GM10847 (cell line): Measurements from ENCODE around the gene SASH1.

Experiments used
- POLR2A ChIP-seq: IDR thresholded peaks from 2 replicates; pipeline ENCODE4 v1.6.1; 2011; ENCODE audit not compliant: insufficient read length; ENCODE audit errors: extremely low read depth

Gene SASH1

DNA sequence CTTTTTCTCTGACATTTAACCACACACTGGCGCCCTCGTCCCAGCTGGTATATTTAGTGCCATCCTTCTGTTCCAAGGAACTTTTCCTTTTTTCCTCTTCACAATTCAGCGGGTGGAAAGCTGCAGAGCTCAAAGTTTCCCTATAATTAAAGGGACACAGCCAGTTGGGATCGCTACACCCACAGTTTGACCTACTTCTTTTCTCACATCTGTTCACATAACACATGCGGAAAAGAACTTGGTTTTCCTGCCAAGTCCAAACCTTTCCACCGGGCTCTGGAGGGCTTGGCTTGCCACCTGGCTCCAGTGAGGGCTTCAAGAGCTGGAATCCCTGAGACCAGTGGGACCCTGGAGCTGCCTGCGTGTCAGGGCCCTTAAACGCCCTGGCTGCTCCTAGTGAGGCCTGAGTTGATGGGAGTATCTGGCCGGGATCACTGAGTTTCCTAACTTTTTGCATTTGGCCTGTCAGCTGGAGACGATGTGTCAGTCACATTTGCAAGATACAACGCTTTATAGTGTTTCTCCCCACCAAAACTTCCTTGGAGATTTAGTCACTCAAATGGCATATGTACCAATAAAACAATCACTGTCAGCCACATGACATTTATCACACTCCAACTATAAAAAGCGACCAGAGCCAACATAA, 176.0 kb downstream of the SASH1 start:
- no peak for TF ChIP-seq POLR2A

DNA sequence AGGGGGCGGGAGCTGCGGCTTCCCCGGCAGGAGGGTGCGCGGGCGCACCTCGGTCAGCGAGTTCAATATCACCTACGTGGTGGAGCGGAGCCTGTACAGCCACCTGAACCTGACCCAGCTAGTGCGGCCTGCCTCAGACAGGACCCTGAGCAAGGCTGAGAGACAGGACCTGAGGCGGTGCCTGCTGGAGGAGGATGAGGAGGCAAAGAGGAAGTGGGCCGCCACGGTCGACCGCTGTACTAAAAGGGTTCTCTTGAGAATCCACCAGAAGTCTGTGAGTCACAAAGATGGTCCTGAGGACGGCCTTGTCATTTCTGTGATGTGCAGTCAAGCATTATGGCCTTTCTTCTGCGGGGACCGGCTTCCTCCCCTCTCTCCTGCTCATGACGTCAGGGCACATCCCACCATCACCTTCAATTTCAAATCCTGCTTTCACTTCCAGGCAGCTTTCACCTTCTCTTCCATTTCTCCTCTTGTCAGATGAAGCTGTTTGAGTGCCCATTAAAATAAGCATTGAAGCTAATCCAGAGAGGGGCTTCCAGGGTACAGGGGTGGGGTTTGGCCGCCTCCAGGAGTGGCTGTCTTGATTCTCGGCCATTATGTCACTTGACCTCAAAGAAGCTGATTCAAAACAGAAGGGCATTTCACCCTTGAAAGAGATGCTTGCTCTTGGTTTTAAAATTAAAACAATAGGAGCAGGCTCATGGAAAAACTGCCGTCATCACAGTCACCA, 177.6 kb downstream of the SASH1 start:
- no peak for TF ChIP-seq POLR2A

DNA sequence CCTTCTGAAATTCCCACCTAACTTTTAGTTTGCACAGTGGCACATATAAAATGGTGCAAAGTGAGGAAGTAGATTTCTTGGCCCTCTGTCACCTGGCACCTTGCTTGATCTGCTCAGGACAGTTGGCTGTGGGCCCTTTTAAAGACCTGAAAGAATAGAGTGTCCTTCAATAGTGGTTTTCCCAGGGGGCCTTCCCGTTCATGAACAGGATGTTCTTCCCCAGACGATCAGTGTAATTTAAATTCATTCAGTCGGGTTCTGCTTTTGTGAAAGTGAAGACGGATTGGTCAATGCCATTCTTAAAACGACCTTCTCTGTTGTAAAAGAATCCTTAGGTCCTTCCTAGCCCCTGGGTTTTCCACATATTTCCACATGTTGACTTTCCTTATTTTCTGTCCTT, 178.5 kb downstream of the SASH1 start:
- no peak for TF ChIP-seq POLR2A

DNA sequence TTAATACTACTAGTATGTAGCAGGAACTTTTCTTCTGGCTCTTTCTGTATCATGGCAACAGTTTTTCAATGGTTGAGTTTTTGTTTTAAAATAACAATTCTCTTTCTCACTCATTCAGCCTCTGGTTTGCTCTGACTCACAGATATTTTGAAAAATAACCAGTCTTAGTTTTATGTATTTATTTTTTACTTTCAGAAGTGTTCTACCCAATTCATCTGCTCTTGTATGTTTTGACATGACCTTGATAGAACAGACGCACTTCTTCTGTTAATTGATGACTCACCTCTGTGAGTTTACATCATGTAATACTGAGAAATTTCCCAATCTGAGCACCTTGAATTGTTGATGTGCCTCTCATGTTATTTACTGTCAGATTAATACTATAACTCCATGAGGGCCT, 178.9 kb downstream of the SASH1 start:
- TF ChIP-seq POLR2A: no peak

DNA sequence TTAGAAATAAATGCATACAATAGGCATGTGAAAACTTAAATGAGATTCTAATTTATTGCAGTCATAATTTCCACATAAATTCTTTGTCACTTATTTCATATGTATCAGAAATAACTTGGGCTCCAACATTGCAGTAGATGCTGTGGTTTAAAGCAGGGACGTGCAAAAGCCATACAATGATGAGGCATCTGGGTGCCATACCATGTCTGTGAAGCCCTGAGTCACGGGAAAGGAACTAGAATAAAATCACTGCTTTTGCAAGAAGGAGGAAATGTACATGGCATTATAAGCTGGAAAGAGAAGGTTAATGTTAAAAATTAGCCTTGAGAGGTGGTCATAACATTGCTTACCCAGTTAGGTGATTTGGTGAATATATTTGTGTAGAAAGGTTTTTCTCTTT, 180.4 kb downstream of the SASH1 start:
- TF ChIP-seq POLR2A: no peak

DNA sequence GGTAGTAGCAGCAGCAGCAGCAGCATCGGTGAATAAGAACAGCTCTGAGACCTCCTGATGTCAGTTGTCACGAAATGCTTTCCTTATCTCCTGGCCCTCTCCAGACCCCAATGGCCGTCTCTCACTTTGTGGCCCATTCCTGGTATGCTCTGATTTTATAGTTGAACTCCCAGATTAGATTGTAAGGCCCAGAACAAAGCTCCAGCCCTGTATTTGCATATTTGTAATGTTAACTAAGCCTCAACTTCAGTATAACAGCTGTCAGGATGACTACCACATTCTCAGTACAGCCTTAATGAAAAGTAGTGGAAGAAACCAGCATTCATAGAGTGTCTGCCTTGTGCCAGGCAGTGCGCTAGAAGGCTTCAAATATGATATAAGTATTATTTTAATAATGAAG, 180.9 kb downstream of the SASH1 start:
- TF ChIP-seq POLR2A: no peak

DNA sequence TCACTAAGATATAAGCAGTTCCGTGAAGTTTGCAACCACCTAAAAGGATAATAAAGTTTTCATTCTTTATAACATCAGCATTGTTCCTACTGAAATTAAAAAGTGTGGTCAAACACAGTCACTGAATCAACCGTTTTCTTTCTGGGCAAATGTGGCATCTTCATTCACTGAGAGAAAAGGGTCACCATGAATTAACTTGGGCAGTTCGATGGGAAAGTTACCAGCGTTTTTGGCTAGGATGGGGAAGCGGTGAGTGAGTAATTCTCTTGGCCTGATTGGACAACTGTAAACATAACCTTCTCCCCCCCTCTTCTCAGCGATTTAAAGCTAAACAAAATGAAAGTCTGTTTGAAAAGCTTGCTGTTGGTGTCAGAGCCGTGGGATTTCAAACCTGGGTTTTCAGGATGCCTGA, 181.8 kb downstream of the SASH1 start:
- TF ChIP-seq POLR2A: no peak

DNA sequence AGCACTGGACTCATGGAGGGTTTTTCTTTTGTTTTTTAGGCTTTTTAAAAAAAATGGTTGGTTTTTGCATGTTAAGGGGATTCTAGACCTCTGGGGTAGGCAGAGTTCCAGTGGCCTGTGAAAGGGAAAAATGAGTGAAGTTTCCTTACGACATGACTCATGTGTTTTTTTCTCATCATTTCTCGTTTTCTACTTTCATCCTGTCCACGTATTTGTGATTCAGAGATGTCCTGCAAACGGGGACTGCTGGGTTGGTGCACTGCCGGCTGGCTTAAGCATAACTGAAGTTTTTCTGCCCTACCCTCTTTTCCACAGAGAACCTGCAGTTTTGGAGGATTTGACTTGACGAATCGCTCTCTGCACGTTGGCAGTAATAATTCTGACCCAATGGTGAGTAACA, 182.3 kb downstream of the SASH1 start:
- TF ChIP-seq POLR2A: no peak

DNA sequence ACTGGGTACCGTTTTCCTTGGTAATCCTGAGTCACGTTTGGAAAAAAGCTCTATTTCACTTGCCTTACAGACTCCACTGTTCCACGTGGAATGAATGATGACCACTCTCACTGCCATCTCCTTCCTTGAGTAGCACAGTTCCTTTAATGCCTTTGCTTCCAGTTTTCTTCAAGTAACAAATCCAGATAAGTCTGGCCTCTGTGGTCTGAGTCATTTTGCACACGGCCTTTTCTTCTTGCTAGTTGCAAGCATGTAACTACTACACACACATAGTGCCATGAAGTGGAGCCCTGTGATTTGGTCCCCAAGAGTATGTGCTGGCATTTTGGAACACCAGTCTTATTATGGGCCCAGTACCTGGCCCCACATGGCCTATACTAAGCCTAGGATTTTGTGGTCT, 182.8 kb downstream of the SASH1 start:
- no peak for TF ChIP-seq POLR2A

DNA sequence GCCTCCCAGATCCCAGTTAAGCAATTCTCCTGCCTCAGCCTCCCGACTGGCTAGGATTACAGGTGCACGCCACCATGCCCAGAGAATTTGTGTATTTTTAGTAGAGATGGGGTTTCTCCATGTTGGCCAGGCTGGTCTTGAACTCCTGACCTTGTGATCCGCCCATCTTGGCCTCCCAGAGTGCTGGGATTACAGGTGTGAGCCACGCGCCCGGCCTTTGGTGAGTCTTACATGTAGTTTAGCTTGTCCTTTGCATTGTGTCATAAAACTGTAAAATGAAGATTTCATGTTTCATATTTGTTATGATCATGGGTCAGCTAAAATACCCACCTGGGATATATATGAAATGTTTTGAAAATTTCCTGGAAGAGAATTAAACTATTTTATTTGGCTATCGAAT, 183.5 kb downstream of the SASH1 start:
- no peak for TF ChIP-seq POLR2A

DNA sequence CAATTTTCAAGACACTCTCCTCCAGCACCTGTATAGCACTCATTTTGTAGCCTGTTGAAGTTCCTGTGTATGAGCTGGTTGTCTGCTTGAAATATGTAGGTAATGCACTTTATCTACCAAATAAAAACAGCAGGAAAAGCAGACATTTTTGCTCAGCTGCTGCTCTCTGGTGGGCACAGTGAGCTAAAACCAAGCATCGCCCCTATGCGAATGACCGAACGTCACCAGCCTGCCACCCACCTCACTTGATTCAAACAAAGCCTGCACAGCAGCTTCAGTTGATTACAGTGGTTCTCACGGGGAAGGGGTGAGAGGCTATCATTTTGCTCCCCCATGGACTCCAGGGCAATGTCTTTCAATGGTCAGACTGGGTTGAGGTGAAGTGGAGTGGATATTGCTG, 185.7 kb downstream of the SASH1 start:
- TF ChIP-seq POLR2A: no peak

DNA sequence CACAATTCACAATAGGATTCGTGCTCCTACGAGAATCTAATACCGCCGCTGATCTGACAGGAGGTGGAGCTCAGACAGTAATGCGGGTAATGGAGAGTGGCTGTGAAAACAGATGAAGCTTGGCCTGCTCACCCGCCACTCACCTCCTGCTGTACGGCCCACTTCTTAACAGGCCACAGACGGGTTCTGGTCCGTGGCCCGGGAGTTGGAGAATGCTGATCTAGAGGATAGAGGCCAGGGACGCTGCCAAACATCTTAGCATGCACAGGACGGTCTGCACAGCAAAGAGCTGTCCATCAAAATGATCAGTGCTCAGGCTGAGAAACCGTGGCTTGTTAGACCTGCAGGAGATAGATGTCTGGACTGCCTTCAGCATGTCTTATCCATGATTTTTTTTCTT, 186.4 kb downstream of the SASH1 start:
- TF ChIP-seq POLR2A: no peak

DNA sequence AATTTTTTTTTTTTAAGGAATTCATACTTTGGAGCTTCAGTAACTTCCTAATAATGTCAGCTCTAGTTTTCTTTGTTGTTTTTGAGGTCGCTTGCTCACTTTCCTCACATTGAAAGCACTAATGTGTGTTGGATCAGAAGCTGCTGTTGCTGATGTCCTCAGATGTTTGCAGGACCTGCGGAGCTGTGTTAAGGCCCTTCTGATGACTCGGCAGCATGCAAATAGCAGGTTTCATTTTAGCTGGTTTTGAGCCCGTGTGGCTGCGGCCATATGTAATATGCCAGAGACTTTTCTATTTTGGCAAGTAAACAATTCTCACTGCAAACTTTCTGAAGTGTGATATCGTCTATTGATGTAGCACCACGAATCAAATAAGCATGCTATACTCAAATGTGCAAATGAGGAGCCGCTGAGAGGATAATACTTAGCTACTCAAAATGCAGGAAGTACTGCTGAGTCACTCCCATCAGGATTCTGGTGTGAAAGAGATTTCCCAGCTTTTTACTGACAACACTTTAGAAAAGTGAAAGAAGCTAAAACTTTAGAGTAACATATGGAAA, 187.8 kb downstream of the SASH1 start:
- no peak for TF ChIP-seq POLR2A

DNA sequence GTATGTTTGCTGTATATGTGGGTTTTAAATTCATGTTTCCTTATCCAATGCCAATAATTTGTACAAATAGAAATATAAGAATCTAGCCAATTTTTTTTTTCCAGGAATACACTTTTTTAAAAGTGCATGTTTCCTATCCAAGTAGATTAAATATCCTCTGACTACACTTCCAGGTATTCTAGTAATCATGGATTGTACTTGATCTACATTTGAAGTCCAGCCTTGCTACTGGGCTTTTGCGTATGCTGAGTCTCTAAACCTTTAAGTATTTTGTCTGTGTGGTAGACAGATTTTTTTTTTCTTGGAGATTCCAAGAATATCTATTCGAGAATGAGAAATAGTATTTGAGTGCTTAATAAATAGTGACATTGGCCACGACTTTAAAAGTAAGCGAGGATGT, 188.3 kb downstream of the SASH1 start:
- no peak for TF ChIP-seq POLR2A

DNA sequence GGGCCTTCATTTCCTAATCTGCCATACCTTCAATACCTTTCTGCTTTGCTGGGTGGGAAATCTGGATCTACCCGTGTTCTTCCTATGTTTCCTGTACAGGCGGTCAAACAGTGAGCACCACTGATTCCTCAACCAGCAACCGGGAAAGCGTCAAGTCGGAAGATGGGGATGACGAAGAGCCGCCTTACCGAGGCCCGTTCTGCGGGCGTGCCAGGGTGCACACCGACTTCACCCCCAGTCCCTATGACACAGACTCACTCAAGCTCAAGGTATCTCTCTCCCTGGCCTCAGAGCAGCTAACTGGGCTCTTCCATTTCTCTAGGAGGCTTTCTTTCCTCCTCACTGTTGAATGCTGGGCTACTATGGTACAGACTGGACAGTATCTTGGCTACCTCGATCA, 190.1 kb downstream of the SASH1 start:
- no peak for TF ChIP-seq POLR2A

DNA sequence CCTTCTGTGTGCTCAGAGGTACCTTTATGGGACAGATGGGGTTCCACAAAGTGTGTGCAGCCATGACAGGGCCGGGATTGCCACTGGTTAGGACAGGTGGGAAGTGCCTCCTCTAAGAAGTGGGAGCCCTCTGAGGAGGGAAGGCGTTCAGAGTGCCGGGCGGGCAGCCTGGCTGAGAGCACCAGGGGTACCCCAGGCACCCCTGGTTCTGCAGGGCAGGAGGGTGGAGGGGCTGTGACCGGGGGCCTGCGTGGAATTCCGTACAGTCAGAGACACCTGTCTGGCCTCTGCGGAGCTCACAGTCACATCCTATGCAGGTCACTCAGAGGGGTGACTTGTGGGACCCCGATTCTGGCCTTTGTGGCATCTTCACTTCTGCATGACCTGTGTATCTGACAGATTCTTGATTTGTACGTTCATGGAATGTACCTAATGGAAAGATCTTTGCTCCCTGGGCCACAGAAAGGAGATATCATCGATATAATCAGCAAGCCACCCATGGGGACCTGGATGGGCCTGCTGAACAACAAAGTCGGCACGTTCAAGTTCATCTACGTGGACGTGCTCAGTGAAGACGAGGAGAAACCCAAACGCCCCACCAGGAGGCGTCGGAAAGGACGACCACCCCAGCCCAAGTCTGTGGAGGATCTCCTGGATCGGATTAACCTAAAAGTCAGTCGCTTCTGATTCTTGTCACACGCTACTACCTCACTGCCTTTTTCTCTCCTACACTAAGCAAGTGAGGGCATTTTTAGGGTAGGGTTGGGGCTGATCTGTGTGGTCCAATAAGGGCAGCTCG, 190.9 kb downstream of the SASH1 start:
- TF ChIP-seq POLR2A: no peak

DNA sequence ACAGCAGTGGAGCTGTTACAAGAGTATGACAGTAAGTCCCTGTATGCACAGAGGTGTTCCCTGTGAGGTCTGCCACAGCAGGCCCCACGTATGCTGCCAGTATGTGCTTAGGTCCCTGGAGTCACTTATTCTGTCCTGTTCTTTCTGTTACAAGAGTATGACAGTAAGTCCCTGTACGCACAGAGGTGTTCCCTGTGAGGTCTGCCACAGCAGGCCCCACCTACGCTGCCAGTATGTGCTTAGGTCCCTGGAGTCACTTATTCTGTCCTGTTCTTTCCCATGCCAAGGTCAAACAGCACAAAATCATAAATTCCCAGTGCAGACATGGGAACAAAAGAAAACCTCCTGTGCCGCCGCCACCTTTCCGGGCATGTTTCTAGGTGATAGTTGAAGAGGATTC, 192.2 kb downstream of the SASH1 start:
- no peak for TF ChIP-seq POLR2A

DNA sequence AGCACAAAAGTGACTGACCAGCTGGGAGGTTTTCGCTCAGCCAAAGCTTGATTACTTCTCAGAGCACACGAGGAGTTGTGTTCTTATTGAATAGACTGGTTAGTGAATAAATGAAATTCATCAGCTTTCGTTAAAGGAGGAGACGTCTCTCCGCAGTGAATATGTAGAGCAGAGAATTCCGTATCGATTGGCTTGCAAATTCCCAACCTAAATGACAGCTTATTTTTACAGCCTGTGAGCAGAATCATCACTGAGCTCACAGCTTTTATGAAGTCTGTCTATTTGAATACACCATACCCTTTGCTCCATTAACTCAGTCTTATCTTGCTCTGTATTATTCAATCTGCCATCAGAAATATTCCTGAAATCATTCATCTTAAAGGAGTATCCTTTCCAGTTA, 192.7 kb downstream of the SASH1 start:
- TF ChIP-seq POLR2A: no peak
